GM12873 (cell line): ENCODE measurements around the gene AQP12B.

Experiments
- CTCF ChIP-seq: IDR thresholded peaks from 2 replicates; pipeline ENCODE4 v1.5.1; 2012; ENCODE audit warnings: low read depth, mild to moderate bottlenecking, moderate library complexity, low read length, control low read depth; ENCODE audit not compliant: insufficient read depth; ENCODE audit errors: missing control alignments

Gene AQP12B

GRCh38 chr2:240717181-240717641, 34.5 kb upstream of the AQP12B start:
- TF ChIP-seq CTCF = no peak

GRCh38 chr2:240716130-240716798, 33.6 kb upstream of the AQP12B start:
- TF ChIP-seq CTCF = no peak

GRCh38 chr2:240714747-240715725, 32.4 kb upstream of the AQP12B start:
- no peak for TF ChIP-seq CTCF

GRCh38 chr2:240713928-240714746, 31.5 kb upstream of the AQP12B start:
- TF ChIP-seq CTCF = no peak

GRCh38 chr2:240713071-240713927, 30.6 kb upstream of the AQP12B start:
- TF ChIP-seq CTCF = no peak

- TF ChIP-seq CTCF = no peak
These were observed 29.4 kb upstream of the AQP12B start for GRCh38 chr2:240712121-240712520.
